T-helper 2 cell treated with Interferon-gamma antibody and Interleukin-4, amounts not matched to agents 100 ng/mL and 5 ng/mL, for 36 hours (primary cell): Measurements from ENCODE around the gene ARF1. TPM values are rescaled to one million over a fixed set of nuclear protein-coding genes. Genes with fewer than 3 reads are reported as not detected.

Source experiments
- intact Hi-C: fragments of 100-400 bp; cut with micrococcal nuclease; formaldehyde crosslinking; loops from one replicate; pipeline ENCODE4 v1.15.1; 2023
- total RNA-seq: library from RNA; stranded (reverse); gene quantifications from 2 replicates; pipeline ENCODE4 v1.2.3, GENCODE V29; 2022

Gene ARF1
- total RNA-seq, 1 donor from 2014 or later = 347 TPM

- intact Hi-C loops = no loop called here
These were observed 62.5 kb downstream of the ARF1 start for GRCh38 chr1:228144993-228145343.

- intact Hi-C loops = no loop called here
These were observed 63.2 kb downstream of the ARF1 start for GRCh38 chr1:228145463-228146416.

- intact Hi-C loops = no loop called here
These were observed 64.1 kb downstream of the ARF1 start for GRCh38 chr1:228146417-228147150.

- intact Hi-C loops = no loop called here
These were observed 64.7 kb downstream of the ARF1 start for GRCh38 chr1:228147151-228147693.

GRCh38 chr1:228147768-228148167 lies 65.3 kb downstream of the ARF1 start:
- intact Hi-C loops = no loop called here

GRCh38 chr1:228148196-228148861 lies 65.8 kb downstream of the ARF1 start:
- intact Hi-C loops = no loop called here

Other genes with a start within 250 kb of the ARF1 start
- 0.09 and 0.25 TPM in 2 replicates for gene WNT9A, start 134.8 kb upstream of the ARF1 start, total RNA-seq
- gene WNT3A, start 75.7 kb upstream of the ARF1 start, total RNA-seq = not detected in 2 replicates
- 18.8 and 20.0 TPM in 2 replicates for gene C1orf35, start 20.6 kb downstream of the ARF1 start, total RNA-seq
- 35.9 and 36.2 TPM in 2 replicates for gene MRPL55, start 26.6 kb downstream of the ARF1 start, total RNA-seq
- gene GUK1, start 57.6 kb downstream of the ARF1 start, total RNA-seq = 240 and 247 TPM in 2 replicates
- 0.75 and 1.0 TPM in 2 replicates for gene GJC2, start 67.2 kb downstream of the ARF1 start, total RNA-seq
- gene IBA57, start 83.1 kb downstream of the ARF1 start, total RNA-seq = 7.9 and 8.3 TPM in 2 replicates
- 21.6 and 23.1 TPM in 2 replicates for gene OBSCN, start 125.3 kb downstream of the ARF1 start, total RNA-seq